ENCODE measurements around the gene PCDH15. TPM values are rescaled to one million over a fixed set of nuclear protein-coding genes. Genes with fewer than 3 reads are reported as not detected.

PCDH15 gene
- total and polyA plus RNA-seq, 2 of the 8 experiments (the other 6 are each of a cell fraction or from before 2014, with no cell fraction given): 0.11 TPM; not detected in 1

DNA sequence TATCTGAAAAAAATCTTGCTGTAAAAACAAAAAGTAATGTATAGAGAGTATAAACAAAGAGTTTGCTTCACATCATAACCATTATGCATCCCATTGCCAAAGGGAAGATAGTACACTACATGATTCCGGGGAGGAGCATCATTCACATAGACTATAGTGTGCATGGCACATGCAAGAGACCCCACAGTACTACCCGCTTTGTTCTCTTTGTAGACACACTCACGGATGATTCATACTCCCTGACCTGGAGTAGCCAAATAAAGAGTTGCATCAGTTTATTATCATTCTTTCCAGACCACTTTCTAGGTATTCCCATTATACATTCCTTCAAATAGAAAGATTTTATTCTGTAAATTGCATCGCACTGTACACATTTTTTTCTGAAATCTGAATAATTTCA lies 356.9 kb downstream of the PCDH15 start:
- no peak for TF ChIP-seq SIN3A (conservative IDR thresholded peaks at IDR 0.05 in 1 of 2, IDR thresholded peaks at IDR 0.05 in 1 of 2; ENCODE audit: low read depth in 1 of 2, low read length in 2 of 2)
- no peak for TF ChIP-seq POLR2AphosphoS5 (IDR thresholded peaks at IDR 0.05; ENCODE audit: low read depth, low read length)
- TF ChIP-seq SP4 (IDR thresholded peaks at IDR 0.05; ENCODE audit: low read length): no peak
- no peak for TF ChIP-seq NANOG (IDR thresholded peaks at IDR 0.05; ENCODE audit: insufficient read depth, low read depth, low read length, poor library complexity, severe bottlenecking)
- TF ChIP-seq KDM1A (IDR thresholded peaks at IDR 0.05; ENCODE audit: borderline replicate concordance, low read length): no peak
- TF ChIP-seq CREB1 (IDR thresholded peaks at IDR 0.05): no peak
- TF ChIP-seq, protein P1, sequence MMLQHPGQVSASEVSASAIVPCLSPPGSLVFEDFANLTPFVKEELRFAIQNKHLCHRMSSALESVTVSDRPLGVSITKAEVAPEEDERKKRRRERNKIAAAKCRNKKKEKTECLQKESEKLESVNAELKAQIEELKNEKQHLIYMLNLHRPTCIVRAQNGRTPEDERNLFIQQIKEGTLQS (IDR thresholded peaks at IDR 0.05; ENCODE audit: insufficient read depth, low read depth, low read length): no peak
- no peak for TF ChIP-seq RFX5 (IDR thresholded peaks at IDR 0.05; ENCODE audit: borderline replicate concordance, low read depth, low read length)
- TF ChIP-seq, protein P2, sequence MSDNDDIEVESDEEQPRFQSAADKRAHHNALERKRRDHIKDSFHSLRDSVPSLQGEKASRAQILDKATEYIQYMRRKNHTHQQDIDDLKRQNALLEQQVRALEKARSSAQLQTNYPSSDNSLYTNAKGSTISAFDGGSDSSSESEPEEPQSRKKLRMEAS (IDR thresholded peaks at IDR 0.05): no peak
- TF ChIP-seq TBP (IDR thresholded peaks at IDR 0.05; ENCODE audit: low read depth, low read length): no peak
- no peak for TF ChIP-seq YY1 (IDR thresholded peaks at IDR 0.05; ENCODE audit: low read depth, low read length)
- TF ChIP-seq POLR2A (IDR thresholded peaks at IDR 0.05; ENCODE audit: control extremely low read depth in 1 of 2, low read depth in 2 of 2, low read length in 2 of 2): no peak
- TF ChIP-seq GABPA (IDR thresholded peaks at IDR 0.05; ENCODE audit: borderline replicate concordance, insufficient read depth, low read length): no peak
- Histone ChIP-seq H3K56ac (replicated peaks; ENCODE audit: insufficient read length, low read depth, low read length) (no peak overlapping the region), H3K4me2 (ENCODE audit: insufficient read depth in 1 of 2, low read depth in 2 of 2, low read length in 2 of 2) (no peak overlapping the region), H2BK12ac (ENCODE audit: low read depth, low read length) (no peak overlapping the region), H3K79me1 (ENCODE audit: low read depth, low read length) (no peaks in the 10 kb centered on the region), H3K14ac (ENCODE audit: insufficient read length) (no peak overlapping the region), H4K91ac (replicated peaks; ENCODE audit: insufficient read length, low read length) (no peak overlapping the region), H3K27me3 (replicated peaks in 1 of 4; ENCODE audit: control insufficient read depth in 3 of 4, extremely low read depth in 1 of 4, insufficient read depth in 3 of 4, low read length in 3 of 4) (no peaks in the 10 kb centered on the region), H4K8ac (ENCODE audit: extremely low read depth, insufficient read depth, low read length) (no peak overlapping the region), H2BK5ac (ENCODE audit: low read depth, low read length) (no peak overlapping the region), H3K27ac (ENCODE audit: low read depth, low read length) (no peak overlapping the region), H2BK20ac (ENCODE audit: low read length) (no peak overlapping the region), H3K79me2 (ENCODE audit: control insufficient read depth in 1 of 2, insufficient read depth in 2 of 2, low read length in 2 of 2) (no peaks in the 10 kb centered on the region), H2AFZ (ENCODE audit: low read length) (no peak overlapping the region), H3K18ac (ENCODE audit: extremely low read depth, low read length) (no peak overlapping the region), H4K5ac (ENCODE audit: insufficient read length, low read depth, low read length) (no peak overlapping the region), H3K23ac (ENCODE audit: insufficient read length) (no peak overlapping the region), H2BK15ac (ENCODE audit: low read length) (no peak overlapping the region), H3K23me2 (ENCODE audit: low read depth, low read length) (no peaks in the 10 kb centered on the region), H3K4me1 (replicated peaks in 1 of 4; ENCODE audit: control insufficient read depth in 3 of 4, insufficient read depth in 4 of 4, low read length in 3 of 4) (no peaks in the 10 kb centered on the region), H2BK120ac (replicated peaks; ENCODE audit: low read depth, low read length) (no peak overlapping the region), H2AK5ac (ENCODE audit: low read depth, low read length) (no peak overlapping the region), H3K9me3 (ENCODE audit: insufficient read depth in 2 of 2, low read depth in 1 of 2, low read length in 1 of 2) (no peaks in the 10 kb centered on the region), H3K9ac (replicated peaks in 1 of 4; ENCODE audit: extremely low read depth in 1 of 4, low read depth in 3 of 4, low read length in 3 of 4) (no peak overlapping the region), H4K20me1 (replicated peaks in 1 of 2; ENCODE audit: control insufficient read depth in 1 of 2, insufficient read depth in 2 of 2, low read length in 2 of 2) (no peaks in the 10 kb centered on the region), H3K36me3 (ENCODE audit: control insufficient read depth in 2 of 4, insufficient read depth in 4 of 4, low read length in 3 of 4) (no peaks in the 10 kb centered on the region), H3K4ac (replicated peaks; ENCODE audit: insufficient read length, low read depth, low read length) (no peak overlapping the region), H3K4me3 (ENCODE audit: extremely low read depth in 1 of 4, insufficient read depth in 2 of 4, low read depth in 3 of 4, low read length in 4 of 4) (no peak overlapping the region)
- DNase-seq (ENCODE audit: low read depth in 1 of 2, low spot score in 2 of 2) (no peak), FAIRE-seq (no peak)
- ChIA-PET CTCF (ENCODE audit: partially characterized antibody) (no interaction called here), POLR2A (ENCODE audit: partially characterized antibody) (no interaction called here)
- 74% methylated on average over 4 of the region's 4 CpGs; no CpG with 5 or more reads in 1 of the 2 experiments for WGBS, 2 experiments (ENCODE audit: extremely low coverage in 1 of 2, insufficient coverage in 1 of 2, insufficient read length in 1 of 2, insufficient replicate concordance in 2 of 2, low coverage in 1 of 2, low lambda C conversion rate in 2 of 2, missing lambda C conversion rate in 1 of 2)
